Measurements from ENCODE around the gene EIF1AD.

EIF1AD gene

GRCh38 chr11:65975771-65976170 lies 26.2 kb downstream of the EIF1AD start:
- TF ChIP-seq, protein P1, sequence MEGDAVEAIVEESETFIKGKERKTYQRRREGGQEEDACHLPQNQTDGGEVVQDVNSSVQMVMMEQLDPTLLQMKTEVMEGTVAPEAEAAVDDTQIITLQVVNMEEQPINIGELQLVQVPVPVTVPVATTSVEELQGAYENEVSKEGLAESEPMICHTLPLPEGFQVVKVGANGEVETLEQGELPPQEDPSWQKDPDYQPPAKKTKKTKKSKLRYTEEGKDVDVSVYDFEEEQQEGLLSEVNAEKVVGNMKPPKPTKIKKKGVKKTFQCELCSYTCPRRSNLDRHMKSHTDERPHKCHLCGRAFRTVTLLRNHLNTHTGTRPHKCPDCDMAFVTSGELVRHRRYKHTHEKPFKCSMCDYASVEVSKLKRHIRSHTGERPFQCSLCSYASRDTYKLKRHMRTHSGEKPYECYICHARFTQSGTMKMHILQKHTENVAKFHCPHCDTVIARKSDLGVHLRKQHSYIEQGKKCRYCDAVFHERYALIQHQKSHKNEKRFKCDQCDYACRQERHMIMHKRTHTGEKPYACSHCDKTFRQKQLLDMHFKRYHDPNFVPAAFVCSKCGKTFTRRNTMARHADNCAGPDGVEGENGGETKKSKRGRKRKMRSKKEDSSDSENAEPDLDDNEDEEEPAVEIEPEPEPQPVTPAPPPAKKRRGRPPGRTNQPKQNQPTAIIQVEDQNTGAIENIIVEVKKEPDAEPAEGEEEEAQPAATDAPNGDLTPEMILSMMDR (IDR thresholded peaks at IDR 0.05; ENCODE audit: extremely low read depth, insufficient read depth, missing control alignments), result no peak
- DNase-seq (ENCODE audit: low spot score), result no peak
- in situ Hi-C loops (cut with MboI; ENCODE audit: low pct_unique_long_range_greater_than_20kb, low sequenced_read_pairs, unreplicated experiment), result no loop called here

- TF ChIP-seq, protein P1 (IDR thresholded peaks at IDR 0.05; ENCODE audit: extremely low read depth, insufficient read depth, missing control alignments), result no peak
- DNase-seq (ENCODE audit: low spot score), result no peak
- in situ Hi-C loops (cut with MboI; ENCODE audit: low pct_unique_long_range_greater_than_20kb, low sequenced_read_pairs, unreplicated experiment), result no loop called here
Measured at GRCh38 chr11:65973439-65974110, 28.4 kb downstream of the EIF1AD start.

GRCh38 chr11:65972116-65972515 lies 29.8 kb downstream of the EIF1AD start:
- in situ Hi-C loops (cut with MboI; ENCODE audit: low pct_unique_long_range_greater_than_20kb, low sequenced_read_pairs, unreplicated experiment), result no loop called here
- TF ChIP-seq, protein P1 (IDR thresholded peaks at IDR 0.05; ENCODE audit: extremely low read depth, insufficient read depth, missing control alignments), result no peak
- DNase-seq (ENCODE audit: low spot score), result no peak

DNA sequence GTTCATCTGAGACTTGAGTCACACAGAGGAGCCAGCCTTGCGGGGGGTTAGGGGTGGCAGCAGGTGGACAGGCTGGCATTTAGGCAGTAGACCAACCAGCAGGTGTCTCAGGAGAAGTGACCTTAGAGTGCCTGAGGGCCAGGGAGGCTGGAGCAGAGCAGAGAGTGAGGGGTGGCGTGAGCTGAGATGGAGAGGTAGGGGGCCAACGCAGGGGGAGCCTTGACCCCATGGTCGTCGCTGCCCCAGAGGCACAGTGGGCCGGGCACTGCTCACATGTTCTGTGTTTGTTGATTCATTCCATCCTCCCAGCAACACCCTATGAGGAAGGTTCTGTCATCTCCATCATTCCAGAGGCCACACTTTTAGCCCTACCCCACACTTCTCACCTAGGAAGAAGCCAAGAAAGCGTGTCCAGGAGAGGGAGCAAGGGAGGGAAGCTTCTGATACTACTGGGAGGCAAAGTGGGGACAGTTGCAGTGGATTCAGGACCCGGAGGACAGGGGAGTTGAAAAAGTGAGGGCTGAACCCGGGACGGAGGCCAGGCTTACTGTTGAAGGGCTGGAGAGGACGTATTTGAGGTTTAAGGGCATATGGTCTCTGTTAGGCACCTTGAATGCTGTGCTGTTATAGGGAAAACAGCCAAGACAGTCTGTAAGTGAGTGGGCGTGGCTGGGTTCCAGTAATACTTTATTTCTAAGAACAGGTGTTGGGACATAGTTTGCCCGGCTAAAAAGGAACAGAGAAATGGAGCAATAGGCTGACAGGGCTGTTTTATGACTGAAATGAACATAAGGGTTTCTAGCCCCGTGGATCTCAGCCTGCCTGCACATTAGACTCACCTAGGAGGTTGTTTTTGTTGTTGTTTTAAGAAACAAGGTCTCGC lies 33.1 kb downstream of the EIF1AD start:
- TF ChIP-seq, protein P1 (IDR thresholded peaks at IDR 0.05; ENCODE audit: extremely low read depth, insufficient read depth, missing control alignments), result no peak
- DNase-seq (ENCODE audit: low spot score), result no peak
- in situ Hi-C loops (cut with MboI; ENCODE audit: low pct_unique_long_range_greater_than_20kb, low sequenced_read_pairs, unreplicated experiment), result no loop called here

DNA sequence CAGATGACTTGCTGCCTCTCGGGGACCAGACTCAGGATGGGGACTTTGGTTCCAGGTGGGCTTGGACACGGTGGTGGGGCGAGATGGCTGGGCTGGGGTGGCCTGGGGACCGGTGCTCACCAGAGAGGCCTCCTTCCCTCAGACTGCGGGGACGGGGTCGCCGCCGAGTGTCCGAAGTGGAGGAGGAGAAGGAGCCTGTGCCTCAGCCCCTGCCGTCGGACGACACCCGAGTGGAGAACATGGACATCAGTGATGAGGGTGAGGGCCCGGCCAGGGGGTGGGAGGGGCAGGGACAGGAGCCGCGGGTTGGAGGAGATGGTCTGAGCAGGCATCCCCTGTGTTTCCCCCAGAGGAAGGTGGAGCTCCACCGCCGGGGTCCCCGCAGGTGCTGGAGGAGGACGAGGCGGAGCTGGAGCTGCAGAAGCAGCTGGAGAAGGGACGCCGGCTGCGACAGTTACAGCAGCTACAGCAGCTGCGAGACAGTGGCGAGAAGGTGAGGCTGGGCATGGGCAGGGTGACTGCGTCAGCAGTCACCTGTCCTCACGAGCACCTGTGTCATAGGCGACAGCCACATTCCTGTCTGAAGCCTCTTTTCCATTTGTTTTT lies 34.5 kb downstream of the EIF1AD start:
- TF ChIP-seq, protein P1 (IDR thresholded peaks at IDR 0.05; ENCODE audit: extremely low read depth, insufficient read depth, missing control alignments), result no peak
- no peak for DNase-seq (ENCODE audit: low spot score)
- in situ Hi-C loops (cut with MboI; ENCODE audit: low pct_unique_long_range_greater_than_20kb, low sequenced_read_pairs, unreplicated experiment), result no loop called here

DNA sequence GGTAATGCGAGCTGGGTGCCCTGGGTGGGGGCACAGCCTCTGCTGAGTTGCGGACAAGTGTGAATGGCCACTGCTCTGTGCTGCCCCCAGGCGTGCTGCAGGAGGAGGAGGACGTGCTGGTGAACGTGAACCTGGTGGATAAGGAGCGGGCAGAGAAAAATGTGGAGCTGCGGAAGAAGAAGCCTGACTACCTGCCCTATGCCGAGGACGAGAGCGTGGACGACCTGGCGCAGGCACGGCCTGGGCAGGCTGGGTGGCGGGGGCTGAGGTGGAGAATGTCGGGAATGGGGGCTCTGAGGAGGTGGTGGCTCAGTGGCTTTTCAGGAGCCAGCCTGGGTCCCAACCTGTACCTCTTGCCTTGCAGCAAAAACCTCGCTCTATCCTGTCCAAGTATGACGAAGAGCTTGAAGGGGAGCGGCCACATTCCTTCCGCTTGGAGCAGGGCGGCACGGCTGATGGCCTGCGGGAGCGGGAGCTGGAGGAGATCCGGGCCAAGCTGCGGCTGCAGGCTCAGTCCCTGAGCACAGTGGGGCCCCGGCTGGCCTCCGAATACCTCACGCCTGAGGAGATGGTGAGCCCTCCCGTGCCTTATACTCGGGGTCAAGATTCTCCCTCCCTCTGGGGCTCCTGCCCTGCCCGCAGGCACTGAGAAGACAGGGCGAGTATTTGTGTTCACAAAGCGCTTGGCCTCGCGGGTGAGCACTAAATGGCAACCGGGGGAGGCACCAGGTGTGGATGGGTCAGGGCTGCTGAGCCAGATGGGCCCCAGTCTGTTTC lies 35.8 kb downstream of the EIF1AD start:
- TF ChIP-seq, protein P1 (IDR thresholded peaks at IDR 0.05; ENCODE audit: extremely low read depth, insufficient read depth, missing control alignments), result no peak
- DNase-seq (ENCODE audit: low spot score), result no peak
- in situ Hi-C loops (cut with MboI; ENCODE audit: low pct_unique_long_range_greater_than_20kb, low sequenced_read_pairs, unreplicated experiment), result no loop called here
